Cardiac fibroblast (primary cell): ENCODE measurements around the gene CCDC24.
A peak's percentile ranks its signal among the peaks of the same experiment; 100 is the strongest.

ENCODE experiments used
- DNase-seq, 2 donors: peaks; one replicate each; pipeline versions ENCODE4 v3.0.0 to v3.0.0-alpha.2; 2010; ENCODE audit warnings: low read depth in 2 of 2
- H3K4me3 ChIP-seq, 2 donors: replicated peaks in 1 of 2; 1 replicate in 1 of 2; 2 replicates in 1 of 2; pipeline ENCODE4 v1.5.1; 2011; ENCODE audit warnings: low read depth in 2 of 2, low read length in 2 of 2, mild to moderate bottlenecking in 2 of 2, moderate library complexity in 1 of 2
- TF ChIP-seq, protein P1 (sequence below): IDR thresholded peaks from one replicate; pipeline ENCODE4 v1.5.1; 2011; ENCODE audit warnings: low read depth, mild to moderate bottlenecking, low read length, inconsistent platforms

CCDC24 gene

DNA sequence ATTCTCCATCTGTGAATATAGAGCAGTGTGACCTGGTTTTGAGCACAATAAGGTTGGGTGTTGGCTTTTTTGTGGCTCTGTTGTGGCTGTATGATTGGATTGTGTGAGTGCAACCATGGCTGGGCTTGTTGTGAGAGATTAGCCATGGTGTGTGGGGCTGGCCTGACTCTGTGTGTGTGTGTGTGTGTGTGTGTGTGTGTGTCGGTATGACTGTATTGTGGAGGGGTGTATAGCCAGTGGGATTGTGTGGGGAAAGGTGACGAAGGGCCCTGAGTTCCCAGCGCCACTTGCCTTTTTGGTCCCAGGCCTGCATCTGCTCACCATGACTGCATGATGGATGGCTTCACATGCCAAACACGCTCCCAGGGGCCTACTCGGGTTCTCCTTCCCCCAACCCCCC lies 45.8 kb downstream of the CCDC24 start:
- TF ChIP-seq, protein P1, sequence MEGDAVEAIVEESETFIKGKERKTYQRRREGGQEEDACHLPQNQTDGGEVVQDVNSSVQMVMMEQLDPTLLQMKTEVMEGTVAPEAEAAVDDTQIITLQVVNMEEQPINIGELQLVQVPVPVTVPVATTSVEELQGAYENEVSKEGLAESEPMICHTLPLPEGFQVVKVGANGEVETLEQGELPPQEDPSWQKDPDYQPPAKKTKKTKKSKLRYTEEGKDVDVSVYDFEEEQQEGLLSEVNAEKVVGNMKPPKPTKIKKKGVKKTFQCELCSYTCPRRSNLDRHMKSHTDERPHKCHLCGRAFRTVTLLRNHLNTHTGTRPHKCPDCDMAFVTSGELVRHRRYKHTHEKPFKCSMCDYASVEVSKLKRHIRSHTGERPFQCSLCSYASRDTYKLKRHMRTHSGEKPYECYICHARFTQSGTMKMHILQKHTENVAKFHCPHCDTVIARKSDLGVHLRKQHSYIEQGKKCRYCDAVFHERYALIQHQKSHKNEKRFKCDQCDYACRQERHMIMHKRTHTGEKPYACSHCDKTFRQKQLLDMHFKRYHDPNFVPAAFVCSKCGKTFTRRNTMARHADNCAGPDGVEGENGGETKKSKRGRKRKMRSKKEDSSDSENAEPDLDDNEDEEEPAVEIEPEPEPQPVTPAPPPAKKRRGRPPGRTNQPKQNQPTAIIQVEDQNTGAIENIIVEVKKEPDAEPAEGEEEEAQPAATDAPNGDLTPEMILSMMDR = no peak
- H3K4me3 ChIP-seq = no peak overlapping the region
- DNase-seq = no peak

DNA sequence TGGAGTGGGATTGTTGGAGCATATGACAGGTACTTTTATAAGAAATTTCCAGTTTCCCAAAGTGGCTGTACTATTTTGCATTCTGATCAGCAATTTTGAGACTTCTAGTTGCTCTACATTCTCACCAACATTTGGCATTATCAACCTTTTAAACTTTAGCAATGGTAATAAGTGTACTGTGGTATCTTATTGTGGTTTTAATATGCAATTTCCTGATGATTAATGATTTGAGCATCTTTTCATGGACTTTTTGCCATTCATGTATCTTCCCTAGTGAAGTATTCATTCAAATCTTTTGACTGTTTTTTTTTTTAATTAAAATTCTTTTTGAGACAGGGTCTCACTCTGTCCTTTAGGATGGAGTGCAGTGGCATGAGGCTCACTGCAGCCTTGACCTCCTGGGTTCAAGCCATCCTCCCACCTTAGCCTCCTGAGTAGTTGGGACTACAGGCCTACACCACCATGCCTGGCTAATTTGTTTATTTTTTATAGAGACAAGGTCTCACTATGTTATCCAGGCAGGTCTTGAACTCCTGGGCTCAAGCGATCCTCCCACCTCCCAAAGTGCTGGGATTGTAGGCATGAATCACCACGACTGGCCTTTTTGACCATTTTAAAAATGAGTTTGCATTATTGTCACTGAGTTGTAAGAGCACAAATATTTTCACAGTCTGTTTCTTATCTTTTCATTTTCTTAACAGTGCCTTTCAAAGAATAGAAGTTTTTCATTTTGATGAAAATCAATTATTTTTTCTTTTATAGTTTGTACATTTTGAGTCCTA lies 47.7 kb downstream of the CCDC24 start:
- TF ChIP-seq, protein P1 = no peak
- peak in 1 of 2 donors; percentile 75 for DNase-seq
- H3K4me3 ChIP-seq = no peak overlapping the region

DNA sequence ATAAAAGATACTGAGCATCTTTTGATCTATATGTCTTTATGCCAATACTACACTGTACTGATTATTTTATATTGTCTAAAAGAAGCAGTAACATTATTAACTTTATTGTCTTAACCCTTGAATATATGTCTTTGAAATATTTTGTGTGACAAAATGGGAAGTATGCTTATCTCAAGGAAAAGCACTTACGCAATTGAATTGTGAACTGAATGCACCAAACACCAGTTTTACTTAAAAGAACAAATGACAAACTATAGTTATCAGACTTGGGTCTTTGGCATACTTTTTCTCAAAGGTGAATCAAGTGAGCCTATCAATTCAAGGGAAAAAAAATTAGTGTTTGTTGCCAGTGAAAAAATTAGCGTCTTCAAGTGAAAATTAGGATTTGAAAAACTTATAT lies 49.0 kb downstream of the CCDC24 start:
- peak; percentile 22 to 39 for DNase-seq
- TF ChIP-seq, protein P1 = no peak
- H3K4me3 ChIP-seq = no peak overlapping the region

- DNase-seq = peak in 1 of 2 donors; percentile 76
Observed at GRCh38 chr1:44040846-44041245, 49.4 kb downstream of the CCDC24 start.

DNA sequence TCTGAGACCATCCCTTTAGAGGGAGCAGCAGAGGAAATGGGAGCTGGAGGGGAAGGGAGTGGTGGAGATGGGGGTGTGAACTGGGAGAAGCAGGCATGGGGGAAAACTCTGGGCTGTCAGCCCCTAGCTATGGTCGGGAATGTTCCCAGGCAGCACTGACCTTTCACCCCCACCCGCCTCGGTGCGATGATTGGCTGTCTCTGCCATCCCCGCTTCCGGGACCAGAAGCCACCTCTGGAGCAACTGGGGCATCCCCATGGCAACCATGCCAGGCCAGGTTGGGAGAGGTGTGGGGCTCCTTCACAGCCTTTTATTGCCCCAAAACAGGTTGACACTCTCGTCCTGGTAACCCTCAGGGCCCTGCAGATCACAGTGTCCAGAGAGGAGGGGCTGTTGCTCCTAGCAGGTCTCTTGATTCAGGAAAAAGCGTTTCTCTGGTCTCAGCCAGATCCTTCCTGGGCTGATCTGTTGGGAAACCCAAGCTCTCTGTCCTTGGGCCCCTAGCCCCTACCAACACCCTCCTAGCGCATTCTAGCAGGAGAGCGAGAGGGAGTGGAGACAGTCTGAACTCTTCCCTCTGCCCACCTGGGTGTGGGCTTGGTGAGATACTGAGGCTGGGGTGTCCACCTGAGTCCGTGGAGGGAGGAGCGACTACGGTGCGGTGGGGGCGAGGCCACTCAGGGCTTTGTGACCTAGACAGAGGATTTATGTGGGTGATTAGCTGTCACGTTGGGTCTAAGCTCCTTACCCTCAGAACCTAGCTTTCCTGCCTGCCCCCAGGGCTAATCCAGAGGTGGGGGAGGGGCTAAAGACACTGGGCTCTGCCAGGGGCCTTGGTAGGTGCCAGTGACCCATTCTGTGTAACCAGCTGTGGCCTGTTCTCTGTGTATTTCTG lies 52.0 kb downstream of the CCDC24 start:
- no peak overlapping the region for H3K4me3 ChIP-seq
- no peak for DNase-seq
- TF ChIP-seq, protein P1 = no peak

More at GRCh38 chr1:44040846-44041245, 49.4 kb downstream of the CCDC24 start:
- TF ChIP-seq, protein P1 = no peak
- H3K4me3 ChIP-seq = no peak overlapping the region

- no peak overlapping the region for H3K4me3 ChIP-seq
- TF ChIP-seq, protein P1 = no peak
- peak in 1 of 2 donors; percentile 54 for DNase-seq
Observed at GRCh38 chr1:44044071-44044801, 52.8 kb downstream of the CCDC24 start.
